ENCODE results near the gene GPR78.

GPR78 gene

GRCh38 chr4:8547108-8547911, 32.9 kb upstream of the GPR78 start:
- no peak for DNase-seq

- no peak for DNase-seq
Observed at GRCh38 chr4:8547912-8548730, 32.1 kb upstream of the GPR78 start.

GRCh38 chr4:8548731-8549351, 31.4 kb upstream of the GPR78 start:
- no peak for DNase-seq

- DNase-seq, result no peak
Observed at GRCh38 chr4:8549352-8549931, 30.8 kb upstream of the GPR78 start.

GRCh38 chr4:8550691-8551090, 29.5 kb upstream of the GPR78 start:
- DNase-seq, result no peak

- DNase-seq, result no peak
Observed at GRCh38 chr4:8552024-8552423, 28.2 kb upstream of the GPR78 start.

GRCh38 chr4:8552581-8553205, 27.5 kb upstream of the GPR78 start:
- DNase-seq, result no peak

GRCh38 chr4:8553216-8553615, 27.0 kb upstream of the GPR78 start:
- DNase-seq, result no peak

- DNase-seq, result no peak
Observed at GRCh38 chr4:8553991-8554405, 26.2 kb upstream of the GPR78 start.

GRCh38 chr4:8554555-8555100, 25.6 kb upstream of the GPR78 start:
- DNase-seq, result no peak

GRCh38 chr4:8555716-8556115, 24.5 kb upstream of the GPR78 start:
- no peak for DNase-seq

- DNase-seq, result no peak
Observed at GRCh38 chr4:8556341-8557150, 23.6 kb upstream of the GPR78 start.

GRCh38 chr4:8557151-8558076, 22.8 kb upstream of the GPR78 start:
- no peak for DNase-seq

GRCh38 chr4:8558080-8558960, 21.9 kb upstream of the GPR78 start:
- DNase-seq, result no peak

GRCh38 chr4:8559011-8559410, 21.2 kb upstream of the GPR78 start:
- no peak for DNase-seq

GRCh38 chr4:8559524-8560264, 20.5 kb upstream of the GPR78 start:
- DNase-seq, result no peak

GRCh38 chr4:8560265-8561047, 19.7 kb upstream of the GPR78 start:
- no peak for DNase-seq
